Activated CD4-positive, alpha-beta T cell treated with anti-CD3 and anti-CD28 coated beads, Interleukin-2, amount 10 ng/mL, durations not matched to agents 24 days and 14 days (primary cell): ENCODE data around the gene PTCRA. TPM values are rescaled to one million over a fixed set of nuclear protein-coding genes. Genes with fewer than 3 reads are reported as not detected.
"Not testable (repeated sequence)": the region's sequence is repeated elsewhere in the genome, so short reads cannot be mapped to it uniquely, and the experiment has no call there.

Experiments
- DNase-seq: peaks from one replicate; pipeline ENCODE4 v3.0.0; 2022
- H3K27ac Mint-ChIP-seq: one replicate; pipeline ENCODE4 v1.8.0; 2022; ENCODE audit warnings: mild to moderate bottlenecking, mixed read lengths
- H3K27me3 Mint-ChIP-seq: one replicate; pipeline ENCODE4 v1.8.0; 2022; ENCODE audit warnings: mixed read lengths
- H3K36me3 Mint-ChIP-seq: one replicate; pipeline ENCODE4 v1.8.0; 2022; ENCODE audit warnings: low read depth, mild to moderate bottlenecking, mixed read lengths
- H3K4me1 Mint-ChIP-seq: one replicate; pipeline ENCODE4 v1.8.0; 2021; ENCODE audit warnings: mixed read lengths
- H3K4me3 Mint-ChIP-seq: one replicate; pipeline ENCODE4 v1.8.0; 2022; ENCODE audit warnings: mild to moderate bottlenecking, moderate library complexity, mixed read lengths
- H3K9me3 Mint-ChIP-seq: one replicate; pipeline ENCODE4 v1.8.0; 2021; ENCODE audit warnings: mixed read lengths
- intact Hi-C: fragments of 100-400 bp; cut with micrococcal nuclease; formaldehyde crosslinking; loops from one replicate; pipeline ENCODE4 v1.15.1; 2023
- total RNA-seq: library from RNA; stranded (reverse); gene quantifications from 2 replicates; pipeline ENCODE4 v1.2.3, GENCODE V29; 2022

The PTCRA gene, protein sequence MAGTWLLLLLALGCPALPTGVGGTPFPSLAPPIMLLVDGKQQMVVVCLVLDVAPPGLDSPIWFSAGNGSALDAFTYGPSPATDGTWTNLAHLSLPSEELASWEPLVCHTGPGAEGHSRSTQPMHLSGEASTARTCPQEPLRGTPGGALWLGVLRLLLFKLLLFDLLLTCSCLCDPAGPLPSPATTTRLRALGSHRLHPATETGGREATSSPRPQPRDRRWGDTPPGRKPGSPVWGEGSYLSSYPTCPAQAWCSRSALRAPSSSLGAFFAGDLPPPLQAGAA
- not detected in 2 replicates for total RNA-seq

DNA sequence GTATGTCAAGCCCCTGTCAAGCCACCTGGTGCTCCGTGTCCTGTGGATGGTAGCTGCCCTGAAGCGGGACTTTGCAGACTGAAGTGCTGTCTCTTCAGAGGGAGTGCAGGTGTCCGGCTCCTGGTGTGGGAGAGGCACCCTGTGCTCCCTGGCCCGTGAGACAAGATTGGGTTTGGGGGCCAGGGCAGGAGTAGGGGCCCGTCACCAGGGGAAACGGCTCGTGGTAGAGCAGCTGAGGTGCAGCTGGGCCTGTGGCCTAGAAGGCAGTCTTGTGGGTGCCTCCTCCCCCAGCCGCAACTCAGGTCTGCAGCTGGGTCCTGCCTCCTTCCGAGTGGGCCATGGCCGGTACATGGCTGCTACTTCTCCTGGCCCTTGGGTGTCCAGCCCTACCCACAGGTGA is at the start of gene PTCRA:
Gene PTCRA, plus strand, starts transcription at position 322 of the 400 bp plus-strand sequence. Its CDS starts 17 bp downstream, at position 339.
- no peaks in the 10 kb centered on the region for H3K4me1 Mint-ChIP-seq
- no peak for DNase-seq
- H3K36me3 Mint-ChIP-seq, result no peaks in the 10 kb centered on the region
- H3K27me3 Mint-ChIP-seq, result peaks cover 13% of the 10 kb centered on the region
- H3K27ac Mint-ChIP-seq, result no peak within 1 kb of the TSS
- H3K4me3 Mint-ChIP-seq, result no peak within 1 kb of the TSS
- intact Hi-C loops, result no loop called here
- H3K9me3 Mint-ChIP-seq, result no peaks in the 10 kb centered on the region

DNA sequence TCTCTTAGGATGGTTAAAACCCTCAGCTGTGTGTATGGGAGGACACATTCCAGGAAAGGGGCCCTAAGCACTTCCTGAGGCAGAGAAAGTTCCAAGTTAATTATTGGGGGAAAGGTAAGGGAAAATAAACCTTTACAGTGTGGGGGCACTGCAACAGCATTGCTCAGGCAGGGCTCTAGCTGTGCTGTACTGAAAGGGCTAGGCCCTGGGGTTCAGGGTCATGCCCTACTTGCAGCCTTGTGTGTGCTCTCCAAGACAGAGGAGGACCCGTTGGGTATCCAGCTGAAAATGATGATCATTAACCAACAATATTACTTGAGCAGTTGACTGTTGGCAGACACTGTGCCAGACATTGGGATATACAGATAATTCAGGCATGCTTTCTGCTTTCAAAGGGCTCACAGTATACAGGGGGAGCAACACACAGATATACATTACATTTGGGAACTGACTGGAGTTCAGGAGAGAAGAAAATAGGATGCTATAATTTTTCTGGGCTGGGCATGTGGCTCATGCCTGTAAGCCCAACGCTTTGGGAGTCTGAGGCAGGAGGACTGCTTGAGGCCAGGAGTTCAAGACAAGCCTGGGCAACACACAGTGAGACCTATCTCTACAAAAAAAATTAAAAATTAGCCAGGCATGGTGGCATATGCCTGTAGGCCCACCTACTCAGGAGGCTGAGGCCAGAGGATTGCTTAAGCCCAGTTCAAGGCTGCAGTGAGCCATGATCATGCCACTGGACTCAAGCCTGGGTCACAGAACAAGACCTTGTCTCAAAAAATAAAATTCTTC is 45.5 kb upstream of the PTCRA start:
- H3K4me1 Mint-ChIP-seq, result peaks cover 4% of the 10 kb centered on the region
- H3K27me3 Mint-ChIP-seq, result no peaks in the 10 kb centered on the region
- peaks cover 20% of the 10 kb centered on the region for H3K36me3 Mint-ChIP-seq
- H3K4me3 Mint-ChIP-seq, result no peak overlapping the region
- H3K9me3 Mint-ChIP-seq, result no peaks in the 10 kb centered on the region
- H3K27ac Mint-ChIP-seq, result peak overlapping the region; percentile 74
- intact Hi-C loops, result no loop called here
- DNase-seq, result no peak

DNA sequence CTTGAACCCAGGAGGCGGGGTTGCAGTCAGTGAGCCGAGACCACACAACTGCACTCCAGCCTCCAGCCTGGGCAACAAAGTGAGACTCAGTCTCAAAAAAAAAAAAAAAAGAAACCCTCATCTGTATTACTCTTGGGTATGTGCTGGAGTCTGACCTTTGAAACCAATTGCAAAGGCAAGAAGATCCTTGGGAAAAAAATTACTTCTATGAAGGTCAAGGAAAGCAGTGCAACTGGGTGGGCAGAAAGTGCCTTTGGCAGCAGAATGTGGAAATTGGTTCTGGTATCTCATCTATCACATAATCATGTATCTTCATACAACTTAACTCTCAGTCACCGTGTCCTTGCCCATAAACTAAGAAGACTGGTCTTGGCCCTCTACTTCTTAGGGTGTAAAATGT is 44.1 kb upstream of the PTCRA start:
- H3K9me3 Mint-ChIP-seq, result no peaks in the 10 kb centered on the region
- DNase-seq, result no peak
- no peaks in the 10 kb centered on the region for H3K27me3 Mint-ChIP-seq
- H3K36me3 Mint-ChIP-seq, result peaks cover 10% of the 10 kb centered on the region
- H3K4me1 Mint-ChIP-seq, result peaks cover 4% of the 10 kb centered on the region
- no peak overlapping the region for H3K4me3 Mint-ChIP-seq
- intact Hi-C loops, result no loop called here
- no peak overlapping the region for H3K27ac Mint-ChIP-seq

DNA sequence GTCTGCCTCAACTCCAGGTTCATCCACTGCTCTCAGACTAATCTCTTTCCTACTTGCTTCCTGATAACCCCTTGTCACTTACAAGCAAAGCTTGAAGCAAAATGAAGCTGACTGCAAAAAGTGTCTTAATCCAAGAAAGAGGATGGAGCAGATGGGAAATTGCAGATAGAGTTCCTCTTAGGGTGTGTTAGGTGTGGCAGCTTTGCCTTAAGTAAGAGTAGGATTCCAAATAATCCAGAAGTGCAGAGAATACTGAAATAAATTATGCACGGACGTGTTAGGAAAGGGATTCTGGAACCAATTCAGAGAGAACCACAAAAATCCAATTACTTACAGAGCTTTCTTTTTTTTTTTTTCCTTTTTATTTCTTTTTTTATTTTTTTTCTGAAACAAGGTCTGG is 42.5 kb upstream of the PTCRA start:
- Mint-ChIP-seq H3K36me3 (peaks cover 2% of the 10 kb centered on the region), H3K4me1 (peaks cover 5% of the 10 kb centered on the region), H3K9me3 (no peaks in the 10 kb centered on the region), H3K27ac (peak overlapping the region; percentile 51), H3K27me3 (no peaks in the 10 kb centered on the region), H3K4me3 (no peak overlapping the region)
- DNase-seq, result no peak
- intact Hi-C loops, result no loop called here

DNA sequence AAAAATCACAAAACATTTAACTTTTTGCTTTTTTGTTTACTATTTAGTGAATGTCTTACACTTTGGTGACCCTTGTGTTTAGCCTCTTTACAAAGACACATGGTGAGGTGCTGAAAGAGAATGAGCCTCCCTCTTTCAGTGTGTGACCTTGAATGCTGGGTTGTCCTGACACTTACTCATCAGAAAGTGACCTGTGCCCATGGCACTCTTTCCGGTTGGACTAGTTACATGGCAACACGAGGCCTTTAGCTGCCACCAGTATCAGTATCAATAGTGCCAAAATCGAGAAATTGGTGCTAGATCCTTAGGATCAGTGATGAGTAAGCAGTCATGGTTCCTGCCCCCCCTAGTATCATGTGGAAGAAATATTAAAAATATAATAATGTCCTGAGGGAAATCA is 38.2 kb upstream of the PTCRA start:
- H3K27me3 Mint-ChIP-seq, result no peaks in the 10 kb centered on the region
- no peaks in the 10 kb centered on the region for H3K9me3 Mint-ChIP-seq
- DNase-seq, result no peak
- H3K4me1 Mint-ChIP-seq, result peaks cover 11% of the 10 kb centered on the region
- H3K27ac Mint-ChIP-seq, result peak overlapping the region; percentile 51
- H3K4me3 Mint-ChIP-seq, result peak overlapping the region; percentile 55
- H3K36me3 Mint-ChIP-seq, result peaks cover 14% of the 10 kb centered on the region
- intact Hi-C loops, result loop anchor here (1.0 to 5.0 kb wide), 5 partner anchors 21 to 660 kb away; partner anchors contain the start of genes MRPS10 and UBR2

GRCh38 chr6:42879372-42880239 is 36.2 kb upstream of the PTCRA start, which contains the start of gene RPL7L1:
Gene RPL7L1 (plus strand): TSS chr6:42879616. CDS start chr6:42879911, 295 bp downstream.
- Mint-ChIP-seq H3K27ac (peak within 1 kb of the TSS; percentile 100), H3K4me1 (peaks cover 17% of the 10 kb centered on the region), H3K36me3 (peaks cover 29% of the 10 kb centered on the region), H3K4me3 (peak within 1 kb of the TSS; percentile 97), H3K9me3 (no peaks in the 10 kb centered on the region), H3K27me3 (no peaks in the 10 kb centered on the region)
- intact Hi-C loops, result loop anchor here (1.0 to 5.0 kb wide), 7 partner anchors 11 to 1092 kb away; partner anchors contain the start of genes MRPS10, TBCC, TOMM6 and UBR2
- DNase-seq, result peak; percentile 95

- H3K9me3 Mint-ChIP-seq, DNase-seq, intact Hi-C loops, H3K27me3 Mint-ChIP-seq: not testable (repeated sequence)
- H3K27ac Mint-ChIP-seq, result peak overlapping the region; percentile 100
- H3K4me1 Mint-ChIP-seq, result peaks cover 17% of the 10 kb centered on the region
- peaks cover 36% of the 10 kb centered on the region for H3K36me3 Mint-ChIP-seq
- peak overlapping the region; percentile 97 for H3K4me3 Mint-ChIP-seq
Observed at GRCh38 chr6:42880240-42880817, 35.5 kb upstream of the PTCRA start.

- H3K27me3 Mint-ChIP-seq, H3K9me3 Mint-ChIP-seq, DNase-seq, intact Hi-C loops: not testable (repeated sequence)
- H3K27ac Mint-ChIP-seq, result peak overlapping the region; percentile 100
- H3K4me3 Mint-ChIP-seq, result peak overlapping the region; percentile 97
- H3K36me3 Mint-ChIP-seq, result peaks cover 42% of the 10 kb centered on the region
- H3K4me1 Mint-ChIP-seq, result peaks cover 17% of the 10 kb centered on the region
Observed at GRCh38 chr6:42880871-42881270, 35.0 kb upstream of the PTCRA start.

GRCh38 chr6:42885702-42886101 is 30.2 kb upstream of the PTCRA start:
- intact Hi-C loops, result no loop called here
- no peak for DNase-seq
- Mint-ChIP-seq H3K27me3 (no peaks in the 10 kb centered on the region), H3K4me1 (peaks cover 23% of the 10 kb centered on the region), H3K36me3 (peaks cover 50% of the 10 kb centered on the region), H3K4me3 (no peak overlapping the region), H3K9me3 (no peaks in the 10 kb centered on the region), H3K27ac (no peak overlapping the region)

DNA sequence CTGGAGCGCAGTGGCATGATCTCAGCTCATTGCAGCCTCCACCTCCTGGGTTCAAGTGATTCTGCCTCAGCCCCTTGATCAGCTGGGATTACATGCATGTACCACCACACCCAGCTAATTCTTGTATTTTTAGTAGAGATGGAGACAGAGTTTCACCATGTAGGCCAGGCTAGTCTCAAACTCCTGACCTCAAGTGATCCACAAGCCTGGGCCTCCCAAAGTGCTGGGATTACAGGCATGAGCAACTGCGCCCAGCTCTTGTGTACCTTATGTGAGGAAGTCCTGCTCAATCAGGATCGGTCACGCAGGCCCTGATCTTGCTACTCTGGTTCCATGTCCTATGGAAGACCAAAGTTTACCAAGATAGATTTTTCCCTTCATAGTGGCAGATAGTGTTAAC is 27.7 kb upstream of the PTCRA start:
- H3K9me3 Mint-ChIP-seq, H3K4me3 Mint-ChIP-seq, H3K27me3 Mint-ChIP-seq, intact Hi-C loops, DNase-seq, H3K27ac Mint-ChIP-seq: not testable (repeated sequence)
- H3K36me3 Mint-ChIP-seq, result peaks cover 43% of the 10 kb centered on the region
- H3K4me1 Mint-ChIP-seq, result peaks cover 26% of the 10 kb centered on the region

GRCh38 chr6:42889815-42890214 is 26.0 kb upstream of the PTCRA start:
- intact Hi-C loops, result loop anchor here (1.0 to 5.0 kb wide), 5 partner anchors 11 to 163 kb away; partner anchors contain the start of genes BICRAL, CNPY3 and RPL7L1
- DNase-seq, result no peak

DNA sequence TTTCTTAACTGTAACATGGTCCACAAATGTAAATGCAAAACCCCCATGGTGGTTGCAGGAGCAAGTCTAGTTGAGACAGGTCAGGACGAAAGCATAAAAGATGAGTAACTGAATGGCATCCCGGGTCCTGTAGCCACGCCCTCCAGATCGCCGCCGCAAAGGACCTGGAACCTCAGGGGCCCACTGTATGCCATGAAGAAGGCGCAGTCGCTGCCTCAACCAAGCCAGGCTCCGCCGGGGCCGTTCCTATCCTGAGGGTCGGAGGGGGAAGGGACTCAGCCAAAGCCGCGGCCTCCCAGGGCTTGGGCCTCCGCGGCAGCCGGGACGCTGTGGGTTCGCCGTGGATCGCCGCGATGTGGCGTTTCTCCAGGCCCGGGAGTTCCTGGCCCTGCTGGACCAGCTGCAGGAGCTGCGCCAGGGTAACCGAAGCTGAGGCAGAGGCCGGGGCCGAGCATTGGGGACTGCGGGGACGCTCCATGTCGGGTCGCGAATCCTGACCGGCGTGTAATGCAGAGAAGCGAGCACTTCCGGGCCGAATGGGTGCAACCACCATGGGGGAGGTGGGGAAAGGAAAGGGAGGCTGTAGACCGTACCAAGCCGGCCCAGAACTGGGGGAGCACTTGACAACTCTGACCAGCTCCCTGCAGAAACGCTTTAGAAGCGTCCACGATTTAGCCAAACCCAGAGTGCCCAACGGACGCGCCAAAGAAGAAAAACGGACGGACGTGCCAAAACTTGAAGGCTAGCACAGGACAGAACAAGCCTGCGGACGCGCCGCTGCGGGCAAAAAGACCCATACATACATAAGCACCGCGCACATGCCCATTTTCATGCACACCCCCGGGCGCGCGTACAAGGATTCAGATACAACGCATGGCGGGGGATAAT is 25.3 kb upstream of the PTCRA start:
- H3K4me1 Mint-ChIP-seq, result peaks cover 21% of the 10 kb centered on the region
- peaks cover 22% of the 10 kb centered on the region for H3K36me3 Mint-ChIP-seq
- no peaks in the 10 kb centered on the region for H3K27me3 Mint-ChIP-seq
- DNase-seq, result peak; percentile 97
- intact Hi-C loops, result loop anchor here (1.0 to 5.0 kb wide), 5 partner anchors 11 to 163 kb away; partner anchors contain the start of genes BICRAL, CNPY3 and RPL7L1
- peak overlapping the region; percentile 96 for H3K4me3 Mint-ChIP-seq
- no peaks in the 10 kb centered on the region for H3K9me3 Mint-ChIP-seq
- peak overlapping the region; percentile 98 for H3K27ac Mint-ChIP-seq

More at GRCh38 chr6:42889815-42890214, 26.0 kb upstream of the PTCRA start:
- no peaks in the 10 kb centered on the region for H3K27me3 Mint-ChIP-seq
- H3K36me3 Mint-ChIP-seq, result peaks cover 29% of the 10 kb centered on the region
- H3K4me1 Mint-ChIP-seq, result peaks cover 21% of the 10 kb centered on the region
- peak overlapping the region; percentile 96 for H3K4me3 Mint-ChIP-seq
- H3K27ac Mint-ChIP-seq, result peak overlapping the region; percentile 98
- H3K9me3 Mint-ChIP-seq, result no peaks in the 10 kb centered on the region
